Activated CD4-positive, alpha-beta T cell treated with anti-CD3 and anti-CD28 coated beads, Interleukin-2, Interleukin-4, amounts not matched to agents 100 ng/mL and 50 ng/mL, durations not matched to agents 16 hours and 8 hours (primary cell): ENCODE measurements around the gene GMFB.

Experiments
- DNase-seq: peaks from one replicate; pipeline ENCODE4 v3.0.0-alpha.2; 2020; ENCODE audit warnings: low spot score

The GMFB gene

DNA sequence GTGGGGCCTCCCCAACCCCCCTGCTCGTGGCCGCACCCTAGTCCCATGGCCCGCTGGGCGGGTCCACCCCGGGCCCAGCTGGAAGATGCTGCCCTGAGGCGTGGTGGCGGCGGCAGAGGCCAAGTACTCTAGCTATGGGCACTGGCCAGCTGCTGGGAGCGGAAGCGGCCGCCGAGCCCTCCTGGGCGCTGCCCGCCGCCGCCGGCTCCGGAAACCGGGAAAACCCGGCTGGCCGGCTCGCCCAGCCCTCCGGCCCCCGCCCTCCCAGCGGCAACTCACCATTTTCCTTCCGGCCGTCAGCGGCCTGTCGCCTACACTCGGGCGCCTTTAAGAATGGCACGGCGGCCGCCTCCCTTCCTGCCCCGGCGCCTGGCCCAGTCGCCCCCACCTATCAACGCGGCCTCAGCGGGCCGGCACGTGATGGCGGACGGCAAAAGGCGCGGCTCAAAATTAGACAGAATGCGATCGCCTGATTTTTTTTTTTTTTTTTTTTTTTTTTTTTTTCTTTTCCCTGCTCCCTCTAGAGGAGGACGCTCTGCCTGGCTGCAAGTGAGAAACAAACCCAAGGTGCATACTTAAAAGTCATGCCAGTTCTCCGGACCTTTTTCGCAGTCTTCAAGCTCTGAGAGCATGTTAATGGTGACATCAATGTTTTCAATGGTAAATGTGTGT is at the start of gene GMFB:
Gene GMFB, minus strand, starts transcription at position 335 of the 672 bp plus-strand sequence. Its CDS starts 53 bp downstream, at position 282.
- peak; percentile 87 for DNase-seq

GRCh38 chr14:54538055-54538454 is 49.3 kb upstream of the GMFB start:
- DNase-seq: no peak

- no peak for DNase-seq
Observed at GRCh38 chr14:54537651-54538050, 48.9 kb upstream of the GMFB start.

GRCh38 chr14:54535646-54536045 is 46.9 kb upstream of the GMFB start:
- DNase-seq: no peak

- no peak for DNase-seq
Observed at GRCh38 chr14:54535126-54535525, 46.3 kb upstream of the GMFB start.

DNA sequence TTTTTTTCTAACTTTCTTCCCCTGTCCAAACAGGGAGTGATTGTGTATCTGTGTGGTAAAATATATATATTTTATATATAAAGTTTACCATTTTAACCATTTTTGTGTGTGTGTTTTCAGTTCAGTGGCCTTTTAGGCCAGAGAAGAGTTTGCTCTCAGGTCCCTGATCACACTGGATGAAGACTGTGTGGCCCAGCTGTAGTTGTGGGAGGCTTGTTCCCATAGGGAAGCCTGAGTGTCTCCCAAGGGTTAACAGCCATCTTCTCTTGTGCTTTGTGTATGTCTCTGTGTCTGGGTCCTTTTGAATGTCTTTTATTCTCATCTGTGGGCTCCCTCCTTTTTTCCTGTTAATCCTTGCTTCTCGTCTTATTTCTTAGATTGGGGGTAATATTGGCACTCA is 44.3 kb upstream of the GMFB start:
- DNase-seq: no peak

DNA sequence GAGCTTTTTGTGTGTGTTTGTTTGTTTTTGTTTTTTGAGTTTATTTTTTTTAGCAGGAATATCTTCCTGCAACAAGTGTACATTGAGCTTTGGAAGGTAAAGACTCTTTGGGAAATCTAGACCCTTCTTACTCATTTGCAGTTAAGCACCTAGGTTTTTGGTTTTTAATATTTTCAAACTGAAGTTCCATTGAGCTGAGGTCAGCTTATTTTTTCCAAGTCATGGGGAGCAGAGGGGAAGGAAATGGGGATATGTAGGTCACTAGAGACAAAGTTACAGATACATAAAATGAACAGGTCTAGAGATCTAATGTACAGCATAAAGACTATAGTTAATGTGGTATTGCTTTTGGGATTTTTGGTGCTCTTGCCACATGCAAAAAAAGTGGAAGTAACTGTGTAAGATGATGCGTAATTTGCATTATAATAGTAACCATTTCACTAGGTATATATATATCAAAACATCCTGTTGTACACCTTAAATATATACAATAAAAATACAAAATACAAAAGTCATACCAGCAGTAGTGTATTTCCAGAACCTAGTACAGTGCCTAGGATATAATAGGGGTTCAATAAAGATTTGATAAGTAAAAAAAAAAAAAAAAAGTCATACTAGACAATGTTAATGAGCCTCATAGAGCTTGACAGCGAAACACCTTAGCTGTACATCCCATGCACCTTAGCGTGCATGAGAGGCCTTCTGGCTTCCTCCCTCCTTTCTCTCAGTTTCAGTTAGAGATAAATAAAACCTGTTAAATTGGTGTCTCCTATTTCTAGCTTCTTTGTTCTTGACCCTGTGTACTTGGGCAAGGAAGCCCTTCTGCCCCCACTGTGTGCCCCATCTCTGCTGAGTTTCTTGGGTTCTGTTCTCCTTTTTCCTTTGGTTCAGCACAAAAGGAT is 43.6 kb upstream of the GMFB start:
- no peak for DNase-seq

DNA sequence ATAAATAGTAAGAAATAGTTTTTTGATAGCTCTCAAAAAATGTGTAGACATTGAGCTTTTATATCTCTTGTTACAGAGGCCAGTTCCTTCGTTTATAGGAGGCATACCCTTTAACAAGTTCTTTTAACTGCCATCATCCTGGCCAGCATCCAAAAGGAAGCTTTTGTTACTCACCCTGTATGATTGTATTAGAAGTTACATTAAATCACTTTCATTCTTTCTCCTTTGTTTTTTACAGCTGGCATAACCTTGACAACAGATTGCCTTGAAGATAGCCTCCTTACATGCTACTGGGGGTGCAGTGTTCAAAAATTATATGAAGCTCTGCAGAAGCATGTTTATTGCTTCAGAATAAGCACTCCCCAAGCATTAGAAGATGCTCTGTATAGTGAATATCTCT is 41.0 kb upstream of the GMFB start:
- DNase-seq: no peak

- no peak for DNase-seq
Observed at GRCh38 chr14:54528973-54529372, 40.2 kb upstream of the GMFB start.

DNA sequence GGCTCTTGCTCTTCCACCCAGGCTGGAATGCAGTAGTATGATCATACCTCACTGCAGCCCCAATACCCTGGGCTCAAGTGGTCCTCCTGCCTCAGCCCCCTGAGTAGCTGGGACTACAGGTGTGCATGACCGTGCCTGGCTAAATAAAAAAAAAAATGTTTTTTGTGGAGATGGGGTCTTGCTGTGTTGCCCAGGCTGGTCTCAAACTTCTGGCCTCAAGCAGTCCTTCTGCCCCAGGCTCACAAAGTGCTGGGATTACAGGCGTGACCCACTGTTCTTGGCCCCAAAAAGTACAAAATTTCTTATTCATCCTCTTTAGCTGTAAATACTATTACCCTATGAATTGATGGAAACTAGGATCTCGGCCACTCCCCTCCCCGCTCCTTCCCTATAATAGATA is 35.6 kb upstream of the GMFB start:
- no peak for DNase-seq

DNA sequence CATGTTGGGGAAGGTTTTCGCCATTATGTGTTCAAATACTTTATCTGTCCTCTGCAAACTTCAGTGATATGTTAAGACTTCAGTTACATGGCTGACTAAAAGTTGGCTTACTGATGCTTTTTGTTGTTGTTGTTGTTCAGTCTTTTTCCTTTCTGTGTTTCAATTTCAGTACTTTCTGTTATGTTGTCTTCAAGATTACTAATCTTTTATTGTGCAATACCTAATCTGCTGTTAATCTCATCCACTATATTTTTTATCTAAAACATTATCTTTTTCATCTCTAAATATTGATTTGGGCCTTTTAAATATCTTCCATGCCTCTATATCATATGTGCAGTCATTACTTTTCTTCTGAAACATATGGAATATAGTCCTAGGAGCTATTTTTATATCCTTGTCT is 27.9 kb upstream of the GMFB start:
- DNase-seq: peak; percentile 19

- no peak for DNase-seq
Observed at GRCh38 chr14:54515670-54516069, 26.9 kb upstream of the GMFB start.

DNA sequence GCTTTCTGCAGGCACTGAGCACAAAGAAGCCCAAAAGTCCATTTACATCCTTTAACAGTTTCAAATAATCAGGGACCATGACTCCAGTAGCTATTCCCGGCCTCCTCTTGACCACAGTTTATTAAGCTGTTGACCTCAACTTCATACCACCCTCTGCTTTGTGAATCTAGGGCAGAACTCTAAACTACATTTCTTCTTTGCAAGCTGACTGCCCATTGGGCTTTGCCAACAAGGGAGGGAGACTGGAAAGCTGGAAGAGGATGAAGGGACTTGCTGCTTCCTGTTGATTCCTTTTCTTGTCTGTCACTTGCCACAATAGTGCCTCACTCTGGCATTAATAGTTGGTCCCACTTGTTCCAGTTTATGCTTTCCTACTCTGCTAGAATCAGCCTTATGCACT is 23.6 kb upstream of the GMFB start:
- no peak for DNase-seq

GRCh38 chr14:54509546-54510501 is 21.0 kb upstream of the GMFB start, which contains the start of gene CGRRF1:
Gene CGRRF1 (plus strand): TSS chr14:54509906. CDS start chr14:54509960, 54 bp downstream.
- DNase-seq: peak; percentile 98

DNA sequence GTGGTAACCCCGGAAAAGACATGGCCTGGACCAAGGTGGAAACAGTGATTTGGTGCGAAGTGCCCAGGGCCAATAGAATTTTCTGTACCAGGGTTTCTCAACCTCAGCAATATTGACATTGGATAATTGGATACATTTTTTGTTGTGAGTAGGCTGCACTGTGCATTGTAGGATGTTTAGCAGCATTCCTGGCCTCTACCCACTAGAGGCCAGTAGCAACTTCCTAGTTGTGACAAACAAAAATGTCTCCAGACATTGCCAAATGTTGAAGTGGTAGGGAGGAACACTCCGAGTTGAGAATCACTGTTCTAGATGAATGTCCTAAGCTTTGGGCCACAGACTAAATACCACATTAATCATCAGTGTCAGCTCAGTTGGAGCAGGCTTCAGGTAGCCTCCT is 14.7 kb upstream of the GMFB start:
- no peak for DNase-seq

DNA sequence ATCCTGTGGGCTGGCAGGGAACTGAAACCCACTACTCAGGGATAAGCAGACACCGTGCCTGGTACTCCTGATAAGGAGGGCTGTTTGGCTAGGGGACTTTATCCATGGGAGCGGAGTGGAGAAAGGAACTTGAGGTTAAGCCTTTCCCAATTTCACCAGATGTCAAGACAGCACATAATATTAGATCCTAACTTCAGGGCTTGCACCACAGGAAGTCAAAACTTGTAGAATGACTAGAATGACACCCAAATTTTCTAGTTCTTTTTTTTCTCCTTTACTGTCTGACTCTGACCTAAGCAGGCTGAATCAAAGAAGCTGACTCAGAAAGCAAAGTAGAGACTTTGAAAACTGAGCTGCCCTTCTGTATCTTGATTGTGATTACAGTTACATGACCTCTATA is 13.8 kb upstream of the GMFB start:
- DNase-seq: peak; percentile 22

DNA sequence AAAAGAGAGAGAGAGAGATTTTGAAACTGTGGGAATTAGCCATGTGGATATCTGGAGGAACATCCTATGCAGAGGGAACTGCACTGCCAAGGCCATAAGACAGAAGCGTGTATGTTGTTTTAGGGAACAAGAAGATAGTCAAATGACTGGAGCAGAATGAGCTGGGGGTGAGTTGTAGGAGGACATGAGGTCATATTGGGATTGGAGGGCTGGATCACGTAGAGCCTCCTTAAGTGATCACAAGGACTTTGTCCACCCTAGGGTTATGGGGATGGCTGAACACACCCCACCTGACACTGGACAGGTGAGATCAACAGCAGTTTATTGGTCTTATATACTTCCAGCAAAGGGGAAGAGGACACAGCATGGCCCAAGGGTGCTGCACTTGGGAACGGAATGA is 12.7 kb upstream of the GMFB start:
- DNase-seq: no peak

DNA sequence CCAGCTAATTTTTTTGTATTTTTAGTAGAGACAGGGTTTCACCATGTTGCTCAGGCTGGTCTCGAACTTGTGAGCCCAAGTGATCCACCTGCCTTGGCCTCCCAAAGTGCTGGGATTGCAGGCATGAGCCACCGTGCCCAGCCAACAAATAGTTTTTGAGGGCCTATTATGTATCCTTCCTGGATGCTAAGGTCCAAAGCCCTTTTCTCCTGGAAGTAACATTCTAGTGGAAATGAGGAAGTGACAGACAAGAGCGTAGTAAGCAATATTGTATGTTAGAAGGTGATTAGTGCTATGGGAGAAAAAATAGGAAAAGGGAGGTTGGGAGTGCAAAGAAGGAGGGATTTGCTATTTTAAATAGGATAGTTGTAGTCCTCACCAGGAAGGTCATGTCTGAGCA is 12.0 kb upstream of the GMFB start:
- no peak for DNase-seq

- DNase-seq: no peak
Observed at GRCh38 chr14:54498579-54498978, 9.8 kb upstream of the GMFB start.

GRCh38 chr14:54498095-54498531 is 9.3 kb upstream of the GMFB start:
- no peak for DNase-seq

- no peak for DNase-seq
Observed at GRCh38 chr14:54497224-54497623, 8.4 kb upstream of the GMFB start.

GRCh38 chr14:54493293-54493692 is 4.5 kb upstream of the GMFB start:
- DNase-seq: no peak
